ENCODE data around the gene FTO.
"Not testable (repeated sequence)": the region's sequence is repeated elsewhere in the genome, so short reads cannot be mapped to it uniquely, and the experiment has no call there.

Gene FTO

GRCh38 chr16:54177052-54177861 lies 473.3 kb downstream of the FTO start:
- DNase-seq (ENCODE audit: low read depth, low spot score), result no peak

GRCh38 chr16:54177862-54178477 lies 474.0 kb downstream of the FTO start:
- no peak for DNase-seq (ENCODE audit: low read depth, low spot score)

- DNase-seq (ENCODE audit: low read depth, low spot score), result no peak
Observed at GRCh38 chr16:54178478-54178976, 474.6 kb downstream of the FTO start.

GRCh38 chr16:54180421-54181359 lies 476.7 kb downstream of the FTO start:
- DNase-seq (ENCODE audit: low read depth, low spot score), result no peak

- DNase-seq (ENCODE audit: low read depth, low spot score), result not testable (repeated sequence)
Observed at GRCh38 chr16:54181683-54182329, 477.9 kb downstream of the FTO start.

GRCh38 chr16:54185045-54185444 lies 481.1 kb downstream of the FTO start:
- DNase-seq (ENCODE audit: low read depth, low spot score), result no peak

GRCh38 chr16:54191163-54191562 lies 487.2 kb downstream of the FTO start:
- DNase-seq (ENCODE audit: low read depth, low spot score), result no peak

- DNase-seq (ENCODE audit: low read depth, low spot score), result no peak
Observed at GRCh38 chr16:54191592-54191991, 487.6 kb downstream of the FTO start.

GRCh38 chr16:54193013-54193664 lies 489.2 kb downstream of the FTO start:
- DNase-seq (ENCODE audit: low read depth, low spot score), result no peak

- DNase-seq (ENCODE audit: low read depth, low spot score), result no peak
Observed at GRCh38 chr16:54193665-54194333, 489.8 kb downstream of the FTO start.

- no peak for DNase-seq (ENCODE audit: low read depth, low spot score)
Observed at GRCh38 chr16:54194334-54194743, 490.4 kb downstream of the FTO start.

GRCh38 chr16:54197758-54198157 lies 493.8 kb downstream of the FTO start:
- no peak for DNase-seq (ENCODE audit: low read depth, low spot score)

GRCh38 chr16:54199487-54200160 lies 495.7 kb downstream of the FTO start:
- DNase-seq (ENCODE audit: low read depth, low spot score), result no peak

- DNase-seq (ENCODE audit: low read depth, low spot score), result no peak
Observed at GRCh38 chr16:54200161-54200534, 496.2 kb downstream of the FTO start.

- DNase-seq (ENCODE audit: low read depth, low spot score), result no peak
Observed at GRCh38 chr16:54200720-54201119, 496.8 kb downstream of the FTO start.

GRCh38 chr16:54201200-54201599 lies 497.2 kb downstream of the FTO start:
- DNase-seq (ENCODE audit: low read depth, low spot score), result no peak

Measured in activated CD4-positive, CD25-positive, alpha-beta regulatory T cell treated with anti-CD3 and anti-CD28 coated beads, Interleukin-2, amount 50 U/mL, for 16 hours (primary cell).